ENCODE measurements around the gene CD74. TPM values are rescaled to one million over a fixed set of nuclear protein-coding genes. Genes with fewer than 3 reads are reported as not detected.

CD74 gene
- total and polyA plus RNA-seq, 2 of the 13 experiments (the other 11 are each of a cell fraction or from before 2014, with no cell fraction given), result 34.1 to 84.4 TPM

GRCh38 chr5:150449517-150450339, 37.0 kb upstream of the CD74 start, which contains the start of gene RPS14 (continued):
- TF ChIP-seq NFAT5 (CRISPR knock-in tag; IDR thresholded peaks at IDR 0.05) (peak; percentile 53; the same call in 1 of the 2 replicates), ZNF878 (CRISPR knock-in tag; IDR thresholded peaks at IDR 0.05) (no peak), ZNF546 (CRISPR knock-in tag; conservative IDR thresholded peaks at IDR 0.05) (no peak), ZNF34 (CRISPR knock-in tag; IDR thresholded peaks at IDR 0.05; ENCODE audit: borderline replicate concordance) (0 out of 2 replicates have a peak, but pooled peaks have one; percentile 87), ELF4 (CRISPR knock-in tag; IDR thresholded peaks at IDR 0.05; ENCODE audit: borderline replicate concordance) (peak; percentile 99), ZBTB38 (CRISPR knock-in tag; IDR thresholded peaks at IDR 0.05) (0 out of 2 replicates have a peak, but pooled peaks have one; percentile 64), IRX3 (CRISPR knock-in tag; IDR thresholded peaks at IDR 0.05; ENCODE audit: borderline replicate concordance, low read depth) (peak; percentile 52; the same call in 1 of the 2 replicates), NFYC (CRISPR knock-in tag; IDR thresholded peaks at IDR 0.05) (no peak), FUBP1 (CRISPR knock-in tag; IDR thresholded peaks at IDR 0.05; ENCODE audit: borderline replicate concordance) (no peak; the same call in 1 of the 2 replicates), ZNF232 (CRISPR knock-in tag; IDR thresholded peaks at IDR 0.05; ENCODE audit: borderline replicate concordance) (peak; percentile 79; the same call in 1 of the 2 replicates), STAT5B (CRISPR knock-in tag; IDR thresholded peaks at IDR 0.05) (0 out of 2 replicates have a peak, but pooled peaks have one; percentile 72), TOE1 (CRISPR knock-in tag; IDR thresholded peaks at IDR 0.05) (peak; percentile 94; the same call in 1 of the 2 replicates), GTF2F1 (IDR thresholded peaks at IDR 0.05; ENCODE audit: low read length) (peak; percentile 43; the same call in 1 of the 2 replicates), ZNF230 (CRISPR knock-in tag; IDR thresholded peaks at IDR 0.05) (peak; percentile 59; the same call in 1 of the 2 replicates), ZNF747 (CRISPR knock-in tag; IDR thresholded peaks at IDR 0.05; ENCODE audit: borderline replicate concordance) (peak; percentile 42; the same call in 1 of the 2 replicates), ATF6 (CRISPR knock-in tag; conservative IDR thresholded peaks at IDR 0.05) (no peak), NFATC3 (CRISPR knock-in tag; IDR thresholded peaks at IDR 0.05) (peak; percentile 59; the same call in 1 of the 2 replicates), ZNF530 (CRISPR knock-in tag; IDR thresholded peaks at IDR 0.05; ENCODE audit: low read depth) (no peak)

Measured in HepG2 (cell line).